SJCRH30 (cell line): ENCODE measurements around the gene TMEM38A. TPM values are rescaled to one million over a fixed set of nuclear protein-coding genes. Genes with fewer than 3 reads are reported as not detected.

Experiments
- DNase-seq, 2 experiments: peaks; one replicate each; pipeline ENCODE4 v3.0.0-alpha.2; 2015 to 2020
- H3K27ac ChIP-seq: fragments of 250-450 bp; sonication (Bioruptor Pico); 2 replicates; pipeline ENCODE4 v1.5.1; 2020; ENCODE audit warnings: mild to moderate bottlenecking, moderate library complexity
- H3K27me3 ChIP-seq: fragments of 250-450 bp; sonication (Bioruptor Pico); 2 replicates; pipeline ENCODE4 v1.5.1; 2020; ENCODE audit warnings: mild to moderate bottlenecking, moderate library complexity
- H3K36me3 ChIP-seq: fragments of 250-450 bp; sonication (Bioruptor Pico); 2 replicates; pipeline ENCODE4 v1.5.1; 2020; ENCODE audit warnings: mild to moderate bottlenecking, moderate library complexity
- H3K4me1 ChIP-seq: fragments of 250-450 bp; sonication (Bioruptor Pico); 2 replicates; pipeline ENCODE4 v1.5.1; 2020; ENCODE audit warnings: mild to moderate bottlenecking, moderate library complexity
- H3K4me3 ChIP-seq: fragments of 250-450 bp; sonication (Bioruptor Pico); 2 replicates; pipeline ENCODE4 v1.5.1; 2020; ENCODE audit warnings: mild to moderate bottlenecking, moderate library complexity
- H3K9me3 ChIP-seq: fragments of 250-450 bp; sonication (Bioruptor Pico); replicated peaks from 2 replicates; pipeline ENCODE4 v1.5.1; 2020; ENCODE audit warnings: mild to moderate bottlenecking, moderate library complexity
- total RNA-seq: library from RNA; depleted of rRNA; stranded (reverse); fragments of >200 nt; shearing (Covaris generic); gene quantifications from 2 replicates; pipeline ENCODE4 v1.2.3, GENCODE V29; 2014; rRNA removed

TMEM38A gene, protein sequence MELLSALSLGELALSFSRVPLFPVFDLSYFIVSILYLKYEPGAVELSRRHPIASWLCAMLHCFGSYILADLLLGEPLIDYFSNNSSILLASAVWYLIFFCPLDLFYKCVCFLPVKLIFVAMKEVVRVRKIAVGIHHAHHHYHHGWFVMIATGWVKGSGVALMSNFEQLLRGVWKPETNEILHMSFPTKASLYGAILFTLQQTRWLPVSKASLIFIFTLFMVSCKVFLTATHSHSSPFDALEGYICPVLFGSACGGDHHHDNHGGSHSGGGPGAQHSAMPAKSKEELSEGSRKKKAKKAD
- total RNA-seq, result 12.1 and 13.4 TPM in 2 replicates

DNA sequence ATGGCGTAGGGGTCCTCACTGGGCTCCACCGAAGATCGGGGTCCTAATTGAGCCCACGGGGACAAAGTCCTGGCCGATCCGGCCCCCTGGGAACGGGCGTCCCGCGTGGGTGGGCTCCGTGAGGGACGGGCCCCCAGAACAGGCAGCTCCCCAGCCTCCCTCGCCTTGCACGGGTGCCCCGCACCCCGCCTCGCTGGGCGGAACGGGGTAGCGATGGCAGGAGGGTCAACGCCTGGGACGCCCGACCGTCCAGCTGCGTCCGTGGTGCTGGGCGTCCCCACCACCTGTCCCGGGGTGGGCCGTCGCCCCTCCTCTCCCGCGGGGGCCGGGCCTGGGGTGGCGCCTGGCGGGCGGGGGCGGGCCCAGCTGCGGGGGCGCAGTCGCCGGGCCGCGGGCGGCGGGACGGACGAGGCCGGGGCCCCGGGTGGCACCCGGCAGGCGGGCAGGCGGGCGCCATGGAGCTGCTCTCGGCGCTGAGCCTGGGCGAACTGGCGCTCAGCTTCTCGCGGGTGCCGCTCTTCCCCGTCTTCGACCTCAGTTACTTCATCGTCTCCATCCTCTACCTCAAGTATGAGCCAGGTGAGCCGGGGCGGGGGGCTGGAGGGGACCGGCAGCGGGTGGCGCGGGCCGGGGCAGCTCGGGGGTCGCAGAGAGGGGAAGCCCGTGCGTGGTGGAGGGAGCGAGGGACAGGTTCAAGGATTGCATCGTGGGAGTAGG, at the start of gene TMEM38A:
TSS of gene TMEM38A (plus strand) at position 377 of the 717 bp plus-strand sequence. CDS start at position 456, 79 bp downstream.
- peak; percentile 81 to 87 for DNase-seq
- no peaks in the 10 kb centered on the region for H3K27me3 ChIP-seq
- peaks cover 5% of the 10 kb centered on the region for H3K4me1 ChIP-seq
- H3K9me3 ChIP-seq, result no peaks in the 10 kb centered on the region
- peak within 1 kb of the TSS; percentile 90 for H3K4me3 ChIP-seq
- H3K36me3 ChIP-seq, result peaks cover 21% of the 10 kb centered on the region
- peak within 1 kb of the TSS; percentile 83 for H3K27ac ChIP-seq

DNA sequence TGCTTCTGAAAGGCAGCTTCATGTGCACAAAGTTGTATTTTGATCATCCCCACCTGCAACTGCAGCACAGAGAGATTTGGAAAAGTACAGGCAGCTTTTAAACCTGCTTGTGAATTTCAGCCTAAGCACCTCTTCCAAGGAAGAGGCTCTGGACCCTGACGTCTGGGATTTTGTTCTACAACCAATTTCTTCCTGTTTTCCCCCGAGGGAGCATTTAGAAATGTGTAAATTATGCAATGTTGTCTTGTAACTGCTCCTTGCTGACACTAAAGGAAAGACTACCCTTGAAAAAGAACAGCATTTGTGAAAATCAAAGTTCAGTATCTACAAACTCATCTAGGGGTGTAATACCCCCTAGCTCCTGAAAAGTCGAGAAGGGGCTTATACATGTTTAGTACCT, 48.3 kb upstream of the TMEM38A start:
- no peaks in the 10 kb centered on the region for H3K36me3 ChIP-seq
- no peaks in the 10 kb centered on the region for H3K9me3 ChIP-seq
- H3K27me3 ChIP-seq, result no peaks in the 10 kb centered on the region
- H3K27ac ChIP-seq, result no peak overlapping the region
- no peak overlapping the region for H3K4me3 ChIP-seq
- no peaks in the 10 kb centered on the region for H3K4me1 ChIP-seq
- DNase-seq, result no peak

DNA sequence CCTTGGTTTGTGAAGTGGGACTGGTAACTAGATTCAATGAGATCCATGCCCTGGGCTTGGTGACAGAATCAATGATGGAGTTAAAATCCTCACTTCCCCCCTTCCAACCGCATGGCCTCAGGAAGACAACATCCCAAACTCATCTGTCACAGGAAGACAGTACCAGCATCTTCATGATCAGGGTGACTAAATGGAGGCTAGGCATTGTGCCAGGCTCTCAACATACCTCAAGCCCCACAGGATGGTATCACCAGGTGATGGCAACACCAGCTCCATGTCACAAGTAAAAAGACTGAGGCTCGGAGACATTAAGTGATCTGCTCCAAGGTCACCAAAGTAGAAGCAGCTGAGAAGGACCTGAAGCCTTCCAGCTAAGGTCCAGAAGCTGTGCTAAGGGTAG, 47.1 kb upstream of the TMEM38A start:
- Histone ChIP-seq H3K36me3 (no peaks in the 10 kb centered on the region), H3K27me3 (no peaks in the 10 kb centered on the region)
- DNase-seq, result no peak

DNA sequence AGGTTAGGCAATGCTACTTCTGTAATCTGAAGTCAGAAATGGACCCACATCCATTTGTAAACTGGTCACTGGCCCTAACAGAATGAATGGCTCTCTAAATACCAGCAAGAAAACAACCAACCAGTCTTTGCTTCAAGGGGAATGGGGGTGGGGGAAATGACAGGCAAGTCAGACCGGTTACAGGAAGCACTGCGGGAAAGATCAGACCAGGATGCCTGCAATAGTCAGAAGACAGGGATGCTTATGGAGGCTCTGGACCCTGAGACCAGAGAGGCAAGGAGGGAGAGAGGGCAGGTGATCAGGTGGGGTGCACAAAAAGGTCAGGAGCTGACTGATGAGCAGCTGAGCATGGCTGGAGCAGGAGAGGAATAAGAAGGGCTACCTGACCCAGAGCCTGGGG, 46.0 kb upstream of the TMEM38A start:
- Histone ChIP-seq H3K36me3 (no peaks in the 10 kb centered on the region), H3K4me1 (no peaks in the 10 kb centered on the region), H3K27ac (no peak overlapping the region), H3K27me3 (no peaks in the 10 kb centered on the region), H3K4me3 (no peak overlapping the region), H3K9me3 (no peaks in the 10 kb centered on the region)
- DNase-seq, result no peak

More for the DNA sequence above, 47.1 kb upstream of the TMEM38A start:
- no peaks in the 10 kb centered on the region for H3K4me1 ChIP-seq
- no peaks in the 10 kb centered on the region for H3K9me3 ChIP-seq
- no peak overlapping the region for H3K27ac ChIP-seq
- H3K4me3 ChIP-seq, result no peak overlapping the region

DNA sequence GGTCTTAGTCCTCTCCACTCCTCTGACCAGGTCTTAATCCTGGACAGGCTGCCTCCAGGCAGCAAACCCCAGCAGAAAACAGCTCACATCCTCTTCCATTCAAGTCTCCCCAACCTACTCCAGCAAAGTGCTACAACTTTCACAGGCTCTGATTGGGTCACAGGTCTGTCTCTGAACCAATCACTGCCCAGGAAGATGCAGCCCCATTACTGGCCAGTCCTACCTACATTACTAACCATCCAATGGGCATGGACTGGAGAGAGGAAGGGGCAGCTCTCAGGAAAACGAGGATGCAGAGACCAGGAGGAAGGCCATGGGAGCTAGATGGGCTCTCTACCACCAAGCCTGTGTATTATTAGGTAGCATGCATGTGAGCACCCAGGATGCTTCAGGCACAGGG, 45.1 kb upstream of the TMEM38A start:
- Histone ChIP-seq H3K9me3 (no peaks in the 10 kb centered on the region), H3K4me3 (no peak overlapping the region), H3K4me1 (no peaks in the 10 kb centered on the region), H3K27ac (no peak overlapping the region), H3K27me3 (no peaks in the 10 kb centered on the region), H3K36me3 (no peaks in the 10 kb centered on the region)
- peak in 1 of 2 experiments; percentile 38 for DNase-seq

DNA sequence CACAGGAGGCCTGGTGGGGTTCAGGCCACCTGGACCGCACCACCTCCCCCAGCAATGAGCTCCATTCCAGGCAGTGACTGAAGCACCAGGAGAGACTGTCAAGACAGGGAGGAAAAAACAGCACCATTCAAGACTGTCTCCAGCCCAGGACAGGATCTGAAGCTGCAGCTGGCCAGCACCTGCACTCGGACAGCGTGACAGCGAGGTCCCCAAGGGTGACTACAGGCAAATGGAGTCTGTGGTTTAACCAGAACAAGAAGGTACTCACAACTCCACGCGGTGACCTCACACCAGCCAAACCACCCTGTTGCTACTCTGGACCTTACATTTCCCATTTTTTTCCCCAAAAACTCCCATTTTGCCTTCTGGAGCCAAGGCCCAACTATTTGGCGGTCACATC, 42.7 kb upstream of the TMEM38A start:
- H3K4me1 ChIP-seq, result no peaks in the 10 kb centered on the region
- no peaks in the 10 kb centered on the region for H3K9me3 ChIP-seq
- H3K36me3 ChIP-seq, result peaks cover 1% of the 10 kb centered on the region; the same call in 1 of the 2 replicates
- DNase-seq, result no peak
- no peak overlapping the region for H3K4me3 ChIP-seq
- no peaks in the 10 kb centered on the region for H3K27me3 ChIP-seq
- H3K27ac ChIP-seq, result no peak overlapping the region

DNA sequence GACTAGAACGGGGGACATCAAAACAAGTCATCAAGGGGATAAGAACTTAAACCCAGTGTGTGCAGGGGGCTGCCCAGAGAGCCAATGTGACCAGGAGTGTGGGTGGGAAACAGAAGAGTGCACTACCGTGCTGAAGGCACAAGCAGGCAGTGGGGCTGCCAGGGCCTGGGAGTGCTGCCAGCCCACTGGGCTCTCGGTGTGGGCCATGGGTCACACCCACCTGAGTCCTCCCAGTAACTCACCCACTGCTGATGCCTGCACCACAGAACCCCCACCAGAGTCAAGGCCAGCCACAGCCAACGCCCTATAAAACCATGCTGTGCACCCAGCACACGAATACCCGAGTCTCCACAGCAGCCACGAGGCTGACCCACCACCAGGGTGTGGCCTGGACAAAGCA, 41.5 kb upstream of the TMEM38A start:
- H3K27me3 ChIP-seq, result no peaks in the 10 kb centered on the region
- no peaks in the 10 kb centered on the region for H3K4me1 ChIP-seq
- H3K36me3 ChIP-seq, result peaks cover 5% of the 10 kb centered on the region; the same call in 1 of the 2 replicates
- no peak for DNase-seq
- H3K27ac ChIP-seq, result no peak overlapping the region
- no peak overlapping the region for H3K4me3 ChIP-seq
- H3K9me3 ChIP-seq, result no peaks in the 10 kb centered on the region

DNA sequence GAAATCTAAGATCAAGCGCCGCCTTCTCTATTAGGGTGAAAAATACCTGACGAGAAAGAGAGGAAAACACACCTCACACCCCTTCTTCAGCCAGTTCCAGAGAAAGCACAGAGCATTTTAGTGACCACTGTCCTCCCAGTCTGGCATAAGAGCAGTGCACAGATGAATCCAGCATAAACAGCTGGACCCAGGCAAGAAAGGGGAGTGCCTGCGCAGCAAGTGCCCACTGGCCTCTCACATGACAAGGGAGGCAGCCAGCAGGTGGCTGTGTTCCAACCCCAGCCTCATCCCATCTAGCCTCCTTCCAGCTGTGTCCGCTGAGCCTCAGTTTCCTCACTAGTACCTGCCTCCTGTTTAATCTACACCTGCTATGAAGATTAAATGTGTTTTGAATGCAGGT, 40.9 kb upstream of the TMEM38A start:
- Histone ChIP-seq H3K36me3 (peaks cover 9% of the 10 kb centered on the region; the same call in 1 of the 2 replicates), H3K27me3 (no peaks in the 10 kb centered on the region), H3K4me3 (no peak overlapping the region), H3K27ac (no peak overlapping the region), H3K4me1 (no peaks in the 10 kb centered on the region), H3K9me3 (no peaks in the 10 kb centered on the region)
- no peak for DNase-seq

DNA sequence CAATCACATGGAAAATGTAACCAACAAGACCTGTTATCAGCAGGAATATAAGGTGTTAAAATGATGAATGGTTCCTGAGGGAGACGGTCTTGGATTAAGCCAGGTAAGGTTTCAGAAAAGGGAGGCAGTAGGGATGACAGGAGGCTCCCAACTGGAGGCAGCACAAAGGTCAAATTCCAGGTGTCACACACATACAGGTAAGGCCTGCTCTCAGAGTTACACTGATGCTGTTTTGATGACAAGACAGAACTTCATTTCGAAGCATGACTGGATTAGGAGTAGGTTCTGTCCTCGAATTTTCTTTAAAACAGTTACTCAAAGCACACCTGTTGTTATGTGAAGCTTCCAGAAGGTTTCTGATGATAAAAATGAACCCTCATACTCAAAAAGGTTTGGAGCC, 40.4 kb upstream of the TMEM38A start:
- Histone ChIP-seq H3K4me3 (no peak overlapping the region), H3K27me3 (no peaks in the 10 kb centered on the region), H3K4me1 (no peaks in the 10 kb centered on the region), H3K36me3 (peaks cover 9% of the 10 kb centered on the region; the same call in 1 of the 2 replicates), H3K27ac (no peak overlapping the region), H3K9me3 (no peaks in the 10 kb centered on the region)
- no peak for DNase-seq

DNA sequence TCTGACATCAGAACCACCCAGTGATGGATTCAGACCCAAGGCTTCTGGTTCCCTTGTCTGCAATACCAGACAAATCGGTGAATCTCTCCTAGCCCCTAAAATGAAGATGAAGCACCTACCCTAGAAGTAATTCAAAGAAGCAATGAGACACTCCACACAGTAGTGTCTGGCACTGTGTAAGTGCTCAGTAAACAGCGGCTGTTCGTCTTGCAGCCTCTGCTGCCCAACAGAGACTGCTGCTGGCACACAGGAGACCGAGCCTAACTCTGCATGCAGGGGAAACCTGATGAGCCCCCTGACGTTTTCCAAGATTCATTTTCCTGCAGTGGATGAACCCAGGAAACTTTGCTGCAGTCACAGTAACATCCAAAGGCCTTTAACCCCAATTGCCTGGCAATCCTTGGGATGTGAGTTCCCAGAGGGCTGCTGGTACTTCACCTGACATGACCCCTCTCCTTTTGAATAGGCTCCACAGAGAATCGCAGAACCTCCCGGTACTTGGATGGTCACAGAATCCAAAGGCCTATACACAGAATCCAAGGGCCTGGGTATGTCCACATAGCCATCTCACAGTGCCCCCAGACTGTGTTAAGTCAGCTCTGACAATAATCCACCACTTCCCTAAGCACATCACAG, 39.7 kb upstream of the TMEM38A start:
- DNase-seq, result no peak
- Histone ChIP-seq H3K4me3 (no peak overlapping the region), H3K27me3 (no peaks in the 10 kb centered on the region), H3K27ac (no peak overlapping the region), H3K36me3 (peaks cover 9% of the 10 kb centered on the region; the same call in 1 of the 2 replicates), H3K4me1 (no peaks in the 10 kb centered on the region), H3K9me3 (no peaks in the 10 kb centered on the region)

DNA sequence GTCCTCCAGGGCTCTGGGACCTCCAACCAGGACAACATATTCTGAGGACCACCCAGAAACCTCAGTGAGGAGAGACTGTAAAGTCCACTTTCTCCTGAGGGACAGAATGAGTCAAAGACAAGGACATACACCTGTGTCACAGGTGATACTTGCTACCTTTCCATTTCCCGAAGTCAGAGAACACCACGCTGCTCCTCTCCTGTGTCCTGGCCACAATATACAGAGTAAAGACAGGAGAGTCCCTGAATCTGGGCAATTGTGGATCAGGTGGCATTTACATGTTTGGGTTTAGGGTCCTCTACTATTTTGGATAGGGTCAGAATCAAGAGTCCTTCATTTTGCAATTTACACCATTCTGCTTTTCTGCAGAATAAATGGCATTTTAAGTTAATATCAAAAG, 37.9 kb upstream of the TMEM38A start:
- Histone ChIP-seq H3K9me3 (no peaks in the 10 kb centered on the region), H3K4me1 (no peaks in the 10 kb centered on the region), H3K27me3 (no peaks in the 10 kb centered on the region), H3K4me3 (no peak overlapping the region), H3K27ac (no peak overlapping the region), H3K36me3 (peaks cover 9% of the 10 kb centered on the region; the same call in 1 of the 2 replicates)
- no peak for DNase-seq

DNA sequence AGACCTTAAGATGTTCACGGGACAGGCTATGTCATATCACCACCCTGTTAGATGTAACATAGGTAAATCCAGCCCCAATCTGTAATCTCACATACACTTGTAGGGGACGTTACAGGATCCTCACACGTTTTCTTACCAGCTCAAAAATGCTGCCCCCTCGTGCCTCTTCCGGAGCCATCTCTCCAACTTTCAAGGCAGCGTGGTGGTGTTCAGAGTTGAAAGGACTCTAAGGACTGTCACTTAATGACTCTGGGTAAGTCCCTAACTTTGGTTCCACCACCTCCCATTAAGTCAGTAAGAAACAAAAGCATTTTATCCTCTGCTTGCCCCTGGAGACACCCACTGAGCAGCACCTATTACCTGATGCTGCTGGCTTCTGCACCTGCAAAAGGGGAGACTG, 37.4 kb upstream of the TMEM38A start:
- no peaks in the 10 kb centered on the region for H3K27me3 ChIP-seq
- H3K27ac ChIP-seq, result no peak overlapping the region
- H3K9me3 ChIP-seq, result no peaks in the 10 kb centered on the region
- H3K4me3 ChIP-seq, result no peak overlapping the region
- H3K36me3 ChIP-seq, result peaks cover 9% of the 10 kb centered on the region; the same call in 1 of the 2 replicates
- no peaks in the 10 kb centered on the region for H3K4me1 ChIP-seq
- DNase-seq, result no peak

DNA sequence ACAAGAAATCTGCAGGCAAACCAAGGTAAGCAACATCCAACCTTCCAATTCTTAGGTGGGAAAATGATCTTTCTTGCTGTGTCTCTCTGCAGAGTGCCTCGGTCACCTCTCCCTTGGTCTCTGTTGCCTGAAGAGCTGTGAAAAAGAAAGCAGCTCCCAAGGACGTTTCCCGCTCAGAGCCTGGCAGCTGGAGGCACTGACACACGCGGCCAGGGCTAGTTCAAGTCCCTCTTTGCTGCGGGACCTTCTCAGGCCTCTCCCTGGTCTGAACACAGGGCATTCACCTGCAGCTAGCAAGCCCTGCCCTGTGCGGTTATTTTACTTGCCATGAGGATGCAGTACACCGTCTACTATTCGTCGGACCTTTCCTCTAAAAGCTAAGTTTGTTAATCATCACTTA, 36.7 kb upstream of the TMEM38A start:
- Histone ChIP-seq H3K9me3 (no peaks in the 10 kb centered on the region), H3K4me1 (no peaks in the 10 kb centered on the region), H3K36me3 (peaks cover 9% of the 10 kb centered on the region; the same call in 1 of the 2 replicates), H3K27ac (no peak overlapping the region), H3K4me3 (no peak overlapping the region), H3K27me3 (no peaks in the 10 kb centered on the region)
- DNase-seq, result no peak

DNA sequence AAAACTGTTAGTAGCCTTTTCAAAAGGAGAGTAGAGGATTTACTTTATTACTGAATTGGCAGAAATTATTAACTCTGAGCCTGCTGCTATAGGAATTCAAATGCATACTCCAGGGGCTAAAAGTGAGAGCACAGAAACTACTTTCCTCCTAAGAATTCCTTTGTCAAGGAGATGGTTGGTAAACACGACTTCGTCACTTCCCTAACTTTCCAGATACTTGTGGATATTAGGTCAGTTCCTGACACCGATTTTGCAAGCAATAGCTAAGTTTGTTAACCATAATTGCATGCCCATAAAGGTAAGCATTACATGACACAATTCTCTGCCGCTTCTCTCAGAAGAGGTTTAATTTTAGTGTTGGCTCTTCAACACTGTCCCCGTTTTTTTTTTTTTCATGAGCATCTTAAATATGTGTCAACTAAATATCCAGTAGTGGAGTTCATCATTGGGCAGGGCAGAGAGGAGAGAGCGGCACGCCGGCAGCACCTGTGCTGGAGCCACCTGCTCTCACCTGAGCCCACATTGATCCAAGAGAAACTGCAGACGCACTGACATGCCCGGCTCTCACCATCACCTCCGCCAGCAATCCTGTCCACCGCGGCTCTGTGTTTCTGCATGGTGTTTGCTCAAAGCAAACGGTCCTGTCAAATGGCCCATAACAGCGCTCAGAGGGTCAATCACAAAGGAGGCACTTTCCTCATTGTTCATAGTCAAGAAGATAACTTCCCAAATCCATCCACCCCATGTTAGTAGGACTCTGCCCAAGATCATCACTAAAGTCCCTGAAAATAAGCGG, 35.6 kb upstream of the TMEM38A start:
- Histone ChIP-seq H3K4me3 (no peak overlapping the region), H3K4me1 (peaks cover 7% of the 10 kb centered on the region), H3K27me3 (no peaks in the 10 kb centered on the region), H3K9me3 (no peaks in the 10 kb centered on the region), H3K27ac (no peak overlapping the region), H3K36me3 (peaks cover 11% of the 10 kb centered on the region)
- no peak for DNase-seq
